ENCODE measurements around the gene ASTN2.

- TF ChIP-seq POLR2AphosphoS5 (IDR thresholded peaks at IDR 0.05) = no peak
- TF ChIP-seq CTCF (IDR thresholded peaks at IDR 0.05) = no peak
- TF ChIP-seq POLR2A (IDR thresholded peaks at IDR 0.05) = no peak
- no peak for TF ChIP-seq EP300 (IDR thresholded peaks at IDR 0.05)
These were observed 172.8 kb downstream of the ASTN2 start for GRCh38 chr9:117242082-117242481.

All from sigmoid colon (tissue), 4 donors.